Panc1 (cell line): ENCODE measurements around the gene INTS2. TPM values are rescaled to one million over a fixed set of nuclear protein-coding genes. Genes with fewer than 3 reads are reported as not detected.

Source experiments
- ATAC-seq: fragments of 200-7000 bp; cut with Tn5 transposase; 2 replicates; pipeline ENCODE4 v1.9.1; 2020; ENCODE audit warnings: mild to moderate bottlenecking, moderate library complexity
- BruUV-seq: library from RNA; stranded (reverse); fragments of 400-500 nt; replicated peaks from 2 replicates; lab custom pipeline; 2021; lab: Mats Ljungman, UMichigan
- CTCF ChIA-PET: fragments of 300-600 bp; sonication (Branson Sonifier 250); formaldehyde crosslinking; loops from one replicate; lab custom pipeline; 2022; ENCODE audit warnings: antibody characterized with exemption; lab: Charles Lee
- POLR2A ChIA-PET: fragments of 300-600 bp; sonication (Branson Sonifier 250); formaldehyde crosslinking; loops from one replicate; lab custom pipeline; 2022; ENCODE audit warnings: antibody characterized with exemption; lab: Charles Lee
- DNase-seq: peaks from one replicate; pipeline ENCODE4 v3.0.0-alpha.2; 2010; ENCODE audit warnings: low read depth, low spot score
- H3K27ac ChIP-seq: 2 replicates; pipeline ENCODE4 v1.5.1; 2011; ENCODE audit warnings: mild to moderate bottlenecking, low read length, inconsistent platforms
- H3K27me3 ChIP-seq: fragments of 200-500 bp; sonication (Bioruptor generic); 2 replicates; pipeline ENCODE4 v1.6.0; 2014; ENCODE audit warnings: low read length, inconsistent platforms; ENCODE audit not compliant: control insufficient read depth, insufficient read depth
- H3K36me3 ChIP-seq: fragments of 200-500 bp; sonication (Bioruptor generic); 2 replicates; pipeline ENCODE4 v1.5.1; 2014; ENCODE audit warnings: inconsistent platforms, mild to moderate bottlenecking, low read length, moderate library complexity; ENCODE audit not compliant: control insufficient read depth, insufficient read depth
- H3K4me1 ChIP-seq: 2 replicates; pipeline ENCODE4 v1.5.1; 2011; ENCODE audit warnings: inconsistent platforms, mild to moderate bottlenecking, low read length, moderate library complexity; ENCODE audit not compliant: control insufficient read depth, insufficient read depth
- H3K4me3 ChIP-seq, 2 experiments: 2 replicates each; pipeline ENCODE4 v1.5.1; 2011 to 2012; ENCODE audit warnings: low read depth in 2 of 2, low read length in 2 of 2, mild to moderate bottlenecking in 2 of 2, inconsistent platforms in 1 of 2, moderate library complexity in 1 of 2
- H3K9me3 ChIP-seq: fragments of 200-500 bp; sonication (Bioruptor generic); 2 replicates; pipeline ENCODE4 v1.5.1; 2014; ENCODE audit warnings: low read depth, mild to moderate bottlenecking, inconsistent platforms, low read length, moderate library complexity; ENCODE audit not compliant: control insufficient read depth, insufficient read depth
- POLR2AphosphoS5 ChIP-seq: IDR thresholded peaks from 2 replicates; pipeline ENCODE4 v1.6.1; 2012; ENCODE audit warnings: mild to moderate bottlenecking, low read depth, low read length, moderate library complexity
- SIN3A ChIP-seq: IDR thresholded peaks from 2 replicates; pipeline ENCODE4 v1.6.1; 2012; ENCODE audit warnings: low read depth, mild to moderate bottlenecking, low read length, moderate library complexity, borderline replicate concordance; ENCODE audit not compliant: insufficient read depth
- TCF7L2 ChIP-seq: IDR thresholded peaks from 2 replicates; pipeline ENCODE4 v1.6.1; 2011; ENCODE audit warnings: mild to moderate bottlenecking, low read depth, low read length, inconsistent platforms
- in situ Hi-C: cut with HindIII; loops from 2 replicates; pipeline ENCODE4 v1.10.0; 2016; ENCODE audit warnings: low sequenced_read_pairs, low pct_unique_long_range_greater_than_20kb
- intact Hi-C: fragments of 100-400 bp; cut with micrococcal nuclease; formaldehyde crosslinking; loops from one replicate; pipeline ENCODE4 v1.10.0; 2022; ENCODE audit not compliant: unreplicated experiment
- total RNA-seq: library from RNA; stranded (reverse); gene quantifications from one replicate; pipeline ENCODE4 v1.2.1, GENCODE V29; 2021; ENCODE audit not compliant: unreplicated experiment
- TF ChIP-seq, protein P1 (sequence below), 2 experiments: IDR thresholded peaks; 2 replicates each; pipeline ENCODE4 v1.6.1; 2011 to 2012; ENCODE audit warnings: low read depth in 2 of 2, control low read depth in 1 of 2, low read length in 1 of 2, mild to moderate bottlenecking in 1 of 2, moderate library complexity in 1 of 2; ENCODE audit not compliant: insufficient read depth in 1 of 2
- TF ChIP-seq, protein P2 (sequence below): fragments of 450-650 bp; IDR thresholded peaks from 2 replicates; pipeline ENCODE4 v1.5.1; 2017; ENCODE audit warnings: mild to moderate bottlenecking

Gene INTS2
- total RNA-seq, 1 experiment from 2014 or later, result 32.5 TPM

DNA sequence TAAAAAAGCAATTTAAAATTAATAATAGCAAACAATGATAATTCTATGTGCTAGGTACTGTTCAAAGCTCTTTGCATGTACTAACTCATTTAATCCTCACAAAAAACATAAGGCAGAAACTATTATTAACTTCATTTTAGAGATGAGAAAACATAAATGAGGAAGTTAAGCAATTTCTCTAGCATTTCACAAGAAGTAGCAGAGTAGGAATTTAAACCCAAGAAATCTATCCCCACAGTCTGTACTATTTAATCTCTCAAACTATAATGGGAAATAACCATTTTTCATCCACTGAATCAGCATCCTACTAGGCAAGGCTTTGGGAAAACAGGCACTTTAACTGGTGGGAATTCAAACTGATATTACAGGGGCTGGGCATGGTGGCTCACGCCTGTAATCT lies 42.2 kb upstream of the INTS2 start:
- H3K36me3 ChIP-seq, result peaks cover 50% of the 10 kb centered on the region
- TF ChIP-seq, protein P1, sequence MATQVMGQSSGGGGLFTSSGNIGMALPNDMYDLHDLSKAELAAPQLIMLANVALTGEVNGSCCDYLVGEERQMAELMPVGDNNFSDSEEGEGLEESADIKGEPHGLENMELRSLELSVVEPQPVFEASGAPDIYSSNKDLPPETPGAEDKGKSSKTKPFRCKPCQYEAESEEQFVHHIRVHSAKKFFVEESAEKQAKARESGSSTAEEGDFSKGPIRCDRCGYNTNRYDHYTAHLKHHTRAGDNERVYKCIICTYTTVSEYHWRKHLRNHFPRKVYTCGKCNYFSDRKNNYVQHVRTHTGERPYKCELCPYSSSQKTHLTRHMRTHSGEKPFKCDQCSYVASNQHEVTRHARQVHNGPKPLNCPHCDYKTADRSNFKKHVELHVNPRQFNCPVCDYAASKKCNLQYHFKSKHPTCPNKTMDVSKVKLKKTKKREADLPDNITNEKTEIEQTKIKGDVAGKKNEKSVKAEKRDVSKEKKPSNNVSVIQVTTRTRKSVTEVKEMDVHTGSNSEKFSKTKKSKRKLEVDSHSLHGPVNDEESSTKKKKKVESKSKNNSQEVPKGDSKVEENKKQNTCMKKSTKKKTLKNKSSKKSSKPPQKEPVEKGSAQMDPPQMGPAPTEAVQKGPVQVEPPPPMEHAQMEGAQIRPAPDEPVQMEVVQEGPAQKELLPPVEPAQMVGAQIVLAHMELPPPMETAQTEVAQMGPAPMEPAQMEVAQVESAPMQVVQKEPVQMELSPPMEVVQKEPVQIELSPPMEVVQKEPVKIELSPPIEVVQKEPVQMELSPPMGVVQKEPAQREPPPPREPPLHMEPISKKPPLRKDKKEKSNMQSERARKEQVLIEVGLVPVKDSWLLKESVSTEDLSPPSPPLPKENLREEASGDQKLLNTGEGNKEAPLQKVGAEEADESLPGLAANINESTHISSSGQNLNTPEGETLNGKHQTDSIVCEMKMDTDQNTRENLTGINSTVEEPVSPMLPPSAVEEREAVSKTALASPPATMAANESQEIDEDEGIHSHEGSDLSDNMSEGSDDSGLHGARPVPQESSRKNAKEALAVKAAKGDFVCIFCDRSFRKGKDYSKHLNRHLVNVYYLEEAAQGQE (IDR thresholded peaks at IDR 0.05; ENCODE audit: insufficient read depth in 1 of 2, low read depth in 2 of 2, low read length in 1 of 2), result no peak
- TF ChIP-seq POLR2AphosphoS5 (no peak), TCF7L2 (no peak), SIN3A (no peak)
- TF ChIP-seq, protein P2, sequence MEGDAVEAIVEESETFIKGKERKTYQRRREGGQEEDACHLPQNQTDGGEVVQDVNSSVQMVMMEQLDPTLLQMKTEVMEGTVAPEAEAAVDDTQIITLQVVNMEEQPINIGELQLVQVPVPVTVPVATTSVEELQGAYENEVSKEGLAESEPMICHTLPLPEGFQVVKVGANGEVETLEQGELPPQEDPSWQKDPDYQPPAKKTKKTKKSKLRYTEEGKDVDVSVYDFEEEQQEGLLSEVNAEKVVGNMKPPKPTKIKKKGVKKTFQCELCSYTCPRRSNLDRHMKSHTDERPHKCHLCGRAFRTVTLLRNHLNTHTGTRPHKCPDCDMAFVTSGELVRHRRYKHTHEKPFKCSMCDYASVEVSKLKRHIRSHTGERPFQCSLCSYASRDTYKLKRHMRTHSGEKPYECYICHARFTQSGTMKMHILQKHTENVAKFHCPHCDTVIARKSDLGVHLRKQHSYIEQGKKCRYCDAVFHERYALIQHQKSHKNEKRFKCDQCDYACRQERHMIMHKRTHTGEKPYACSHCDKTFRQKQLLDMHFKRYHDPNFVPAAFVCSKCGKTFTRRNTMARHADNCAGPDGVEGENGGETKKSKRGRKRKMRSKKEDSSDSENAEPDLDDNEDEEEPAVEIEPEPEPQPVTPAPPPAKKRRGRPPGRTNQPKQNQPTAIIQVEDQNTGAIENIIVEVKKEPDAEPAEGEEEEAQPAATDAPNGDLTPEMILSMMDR, result no peak
- BruUV-seq, result no TSS peak
- no peak overlapping the region for H3K27ac ChIP-seq
- no peaks in the 10 kb centered on the region for H3K9me3 ChIP-seq
- ATAC-seq, result no peak
- in situ Hi-C loops, result no loop called here
- H3K4me3 ChIP-seq, result no peak overlapping the region
- no peaks in the 10 kb centered on the region for H3K27me3 ChIP-seq
- POLR2A ChIA-PET, result no interaction called here
- CTCF ChIA-PET, result no interaction called here
- DNase-seq, result no peak
- intact Hi-C loops, result no loop called here
- H3K4me1 ChIP-seq, result no peaks in the 10 kb centered on the region

DNA sequence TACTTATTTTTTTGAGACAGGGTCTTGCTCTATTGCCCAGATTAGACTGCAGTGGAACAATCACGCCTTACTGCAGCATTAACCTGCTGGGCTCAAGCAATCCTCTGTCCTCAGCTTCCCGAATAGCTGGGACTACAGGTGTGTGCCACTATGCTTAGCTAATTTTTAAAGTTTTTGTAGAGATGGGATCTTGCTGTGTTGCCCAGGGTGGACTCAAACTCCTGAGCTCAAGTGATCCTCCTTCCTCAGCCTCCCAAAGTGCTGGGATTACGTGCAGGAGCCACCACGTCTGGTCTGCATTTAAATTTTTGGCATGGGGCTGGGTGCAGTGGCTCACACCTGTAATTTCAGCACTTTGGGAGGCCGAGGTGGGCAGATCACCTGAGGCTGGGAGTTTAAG lies 41.0 kb upstream of the INTS2 start:
- intact Hi-C loops (no loop called here), in situ Hi-C loops (no loop called here)
- TF ChIP-seq SIN3A, result no peak
- TF ChIP-seq POLR2AphosphoS5, result no peak
- no peak for TF ChIP-seq TCF7L2
- TF ChIP-seq, protein P1 (IDR thresholded peaks at IDR 0.05; ENCODE audit: insufficient read depth in 1 of 2, low read depth in 2 of 2, low read length in 1 of 2), result no peak
- TF ChIP-seq, protein P2, result no peak
- ATAC-seq (no peak), DNase-seq (no peak)
- ChIA-PET CTCF (no interaction called here), POLR2A (no interaction called here)
- H3K27me3 ChIP-seq, result no peaks in the 10 kb centered on the region
- peaks cover 54% of the 10 kb centered on the region for H3K36me3 ChIP-seq
- no TSS peak for BruUV-seq
- H3K27ac ChIP-seq, result no peak overlapping the region
- H3K4me3 ChIP-seq, result no peak overlapping the region
- H3K9me3 ChIP-seq, result no peaks in the 10 kb centered on the region
- H3K4me1 ChIP-seq, result no peaks in the 10 kb centered on the region
